K562 (cell line): Measurements from ENCODE around the gene ACYP2. TPM values are rescaled to one million over a fixed set of nuclear protein-coding genes. Genes with fewer than 3 reads are reported as not detected.

Experiments used
- CTBP1 ChIP-seq: fragments of 450-650 bp; IDR thresholded peaks from 2 replicates; pipeline ENCODE4 v1.6.1; 2016; ENCODE audit warnings: borderline replicate concordance
- DDX20 ChIP-seq: fragments of 450-650 bp; IDR thresholded peaks from 2 replicates; pipeline ENCODE4 v1.6.1; 2016; ENCODE audit warnings: missing genetic modification characterization, low read depth, mild to moderate bottlenecking, missing compliant biosample characterization, moderate library complexity
- GABPA ChIP-seq: fragments of 200-800 bp; sonication (Bioruptor generic); conservative IDR thresholded peaks from 2 replicates; pipeline ENCODE4 v1.6.1; 2016; ENCODE audit warnings: low read depth, missing genetic modification characterization, missing compliant biosample characterization
- GABPB1 ChIP-seq: sonication (generic); formaldehyde crosslinking; IDR thresholded peaks from 2 replicates; pipeline ENCODE4 v1.8.0; 2022; ENCODE audit warnings: mild to moderate bottlenecking, missing genetic modification reagents
- JUND ChIP-seq, 2 experiments: IDR thresholded peaks; 2 replicates in 1 of 2; 3 replicates in 1 of 2; pipeline ENCODE4 v1.6.1; 2011; ENCODE audit warnings: borderline replicate concordance in 2 of 2, low read depth in 2 of 2, low read length in 2 of 2, improper control_type of control experiment in 1 of 2, missing biosample characterization in 1 of 2, missing genetic modification characterization in 1 of 2, missing genetic modification reagents in 1 of 2
- MBD2 ChIP-seq: sonication (generic); IDR thresholded peaks from 2 replicates; pipeline ENCODE4 v1.6.1; 2016; ENCODE audit warnings: low read depth, borderline replicate concordance
- SMARCC2 ChIP-seq: fragments of 450-650 bp; IDR thresholded peaks from 2 replicates; pipeline ENCODE4 v1.6.1; 2017; ENCODE audit warnings: antibody characterized with exemption, moderate library complexity, mild to moderate bottlenecking, low read depth
- SOX6 ChIP-seq: fragments of 450-650 bp; IDR thresholded peaks from 2 replicates; pipeline ENCODE4 v1.6.1; 2014; ENCODE audit warnings: mild to moderate bottlenecking
- TEAD4 ChIP-seq, 2 experiments: sonication (generic) in 1 of 2; formaldehyde crosslinking in 1 of 2; IDR thresholded peaks; 2 replicates each; pipeline versions ENCODE4 v1.6.1 to v1.8.0; 2012 to 2022; ENCODE audit warnings: borderline replicate concordance in 1 of 2, inconsistent platforms in 1 of 2, low read length in 1 of 2, mild to moderate bottlenecking in 1 of 2, missing genetic modification reagents in 1 of 2
- TRIM24 ChIP-seq, 2 experiments: fragments of 450-650 bp; IDR thresholded peaks; 2 replicates each; pipeline ENCODE4 v1.6.1; 2016
- XRCC3 ChIP-seq: fragments of 450-650 bp; IDR thresholded peaks from 2 replicates; pipeline ENCODE4 v1.6.1; 2017; ENCODE audit warnings: mild to moderate bottlenecking, moderate library complexity
- ZFP36 ChIP-seq: fragments of 150-350 bp; IDR thresholded peaks from 2 replicates; pipeline ENCODE4 v1.6.1; 2018; ENCODE audit warnings: low read length, low read depth; ENCODE audit not compliant: partially characterized antibody
- ZNF3 ChIP-seq: fragments of 250-450 bp; sonication (Bioruptor Pico); IDR thresholded peaks from 2 replicates; pipeline ENCODE4 v1.5.0; 2021; ENCODE audit warnings: mild to moderate bottlenecking, moderate library complexity
- ZNF668 ChIP-seq: fragments of 250-450 bp; sonication (Bioruptor Pico); IDR thresholded peaks from 2 replicates; pipeline ENCODE4 v1.8.0; 2022; ENCODE audit warnings: mild to moderate bottlenecking, inconsistent platforms
- polyA plus RNA-seq, 8 experiments: library from polyadenylated mRNA; depleted of rRNA in 4 of 8; stranded (reverse) in 5 of 8; unstranded in 3 of 8; fragments of >200 nt; fragmentation: Nextera tagmentation in 2 of 8; fragmentation: Illumina TruSeq in 1 of 8; extraction: Ambion mirVana in 2 of 8; extraction: Trizol in 1 of 8; gene quantifications; 2 replicates each; pipeline versions ENCODE4 v1.2.1 to v1.2.3, GENCODE V29; 2011 to 2014; ENCODE audit warnings: inconsistent platforms in 1 of 8, missing spikeins in 1 of 8
- total RNA-seq, 7 experiments: library from RNA; depleted of rRNA in 6 of 7; stranded (reverse); fragments of >200 nt in 6 of 7; fragmentation: Illumina TruSeq in 2 of 7; extraction: Trizol in 2 of 7; gene quantifications; 2 replicates each; pipeline versions ENCODE4 v1.2.1 to v1.2.3, GENCODE V29; 2011 to 2021; ENCODE audit warnings: low replicate concordance in 1 of 7
- TF ChIP-seq, protein P1 (sequence below): fragments of 450-650 bp; IDR thresholded peaks from 2 replicates; pipeline ENCODE4 v1.6.1; 2016; ENCODE audit warnings: missing biosample characterization, missing genetic modification characterization
- TF ChIP-seq, protein P2 (sequence below): fragments of 450-650 bp; formaldehyde crosslinking; IDR thresholded peaks from 2 replicates; pipeline ENCODE4 v1.4.0; 2020; ENCODE audit warnings: mild to moderate bottlenecking, moderate library complexity
- TF ChIP-seq, protein P3 (sequence below): fragments of 450-650 bp; IDR thresholded peaks from 2 replicates; pipeline ENCODE4 v1.6.1; 2018; ENCODE audit warnings: mild to moderate bottlenecking, low read depth; ENCODE audit not compliant: partially characterized antibody
- TF ChIP-seq, protein P4 (sequence below), 2 experiments: IDR thresholded peaks in 1 of 2; conservative IDR thresholded peaks in 1 of 2; 2 replicates each; pipeline ENCODE4 v1.6.1; 2016; ENCODE audit warnings: low read depth in 2 of 2, mild to moderate bottlenecking in 1 of 2, missing compliant biosample characterization in 1 of 2, missing genetic modification characterization in 1 of 2, moderate library complexity in 1 of 2

The ACYP2 gene
- total and polyA plus RNA-seq, 9 of the 15 experiments (the other 6 are each of a cell fraction or from before 2014, with no cell fraction given), result 1.0 to 4.1 (median 2.0) TPM

DNA sequence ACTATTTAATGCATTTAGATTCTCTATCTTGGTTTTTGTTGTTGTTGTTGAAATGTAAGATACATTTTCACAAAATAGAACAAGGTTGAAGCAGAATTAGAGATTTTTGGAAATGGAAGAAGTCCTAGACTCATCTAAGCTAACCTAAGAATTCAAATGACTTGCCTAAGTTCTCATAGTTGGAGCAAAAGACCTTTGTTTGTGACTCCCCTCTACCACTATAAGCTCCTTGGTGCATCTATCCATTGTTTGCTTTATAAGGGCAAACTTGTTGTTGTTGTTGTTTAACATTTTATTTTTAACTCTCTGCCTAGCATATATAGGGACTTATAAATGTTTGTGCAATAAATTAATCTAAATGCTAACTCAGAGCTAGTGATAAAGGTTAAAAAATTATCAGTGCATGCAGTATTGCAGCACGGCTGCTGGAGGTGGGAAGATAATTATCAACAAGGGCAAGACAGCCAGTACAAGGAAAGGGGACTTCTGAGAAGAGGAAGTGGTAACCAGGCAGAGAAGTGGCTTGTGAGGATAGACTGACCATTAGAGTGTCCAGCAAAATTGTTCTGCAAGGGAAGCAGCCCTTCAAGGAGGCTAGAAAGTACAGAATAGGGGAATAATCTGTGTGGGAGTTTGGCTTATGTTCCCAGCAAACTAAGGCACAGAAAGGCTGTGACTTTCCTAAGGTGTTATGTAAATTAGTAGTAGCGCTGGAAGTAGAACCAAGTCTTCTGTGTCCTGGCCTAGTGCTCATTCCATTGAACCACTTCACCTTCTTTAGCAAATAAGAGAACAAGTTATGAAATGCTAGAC is 38.1 kb upstream of the ACYP2 start (continued):
- TF ChIP-seq SMARCC2, result peak; percentile 92
- TF ChIP-seq CTBP1, result peak; percentile 76
- peak; percentile 70 for TF ChIP-seq JUND (IDR thresholded peaks at IDR 0.05; ENCODE audit: borderline replicate concordance, low read depth, low read length)
- peak; percentile 75; the same call in 2 of the 3 replicates for TF ChIP-seq JUND (tag; IDR thresholded peaks at IDR 0.05; ENCODE audit: borderline replicate concordance, low read depth, low read length)
- peak; percentile 55; the same call in 1 of the 2 replicates for TF ChIP-seq MBD2
- TF ChIP-seq, protein P1, sequence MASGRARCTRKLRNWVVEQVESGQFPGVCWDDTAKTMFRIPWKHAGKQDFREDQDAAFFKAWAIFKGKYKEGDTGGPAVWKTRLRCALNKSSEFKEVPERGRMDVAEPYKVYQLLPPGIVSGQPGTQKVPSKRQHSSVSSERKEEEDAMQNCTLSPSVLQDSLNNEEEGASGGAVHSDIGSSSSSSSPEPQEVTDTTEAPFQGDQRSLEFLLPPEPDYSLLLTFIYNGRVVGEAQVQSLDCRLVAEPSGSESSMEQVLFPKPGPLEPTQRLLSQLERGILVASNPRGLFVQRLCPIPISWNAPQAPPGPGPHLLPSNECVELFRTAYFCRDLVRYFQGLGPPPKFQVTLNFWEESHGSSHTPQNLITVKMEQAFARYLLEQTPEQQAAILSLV (tag), result peak; percentile 61; the same call in 1 of the 2 replicates
- TF ChIP-seq, protein P2, sequence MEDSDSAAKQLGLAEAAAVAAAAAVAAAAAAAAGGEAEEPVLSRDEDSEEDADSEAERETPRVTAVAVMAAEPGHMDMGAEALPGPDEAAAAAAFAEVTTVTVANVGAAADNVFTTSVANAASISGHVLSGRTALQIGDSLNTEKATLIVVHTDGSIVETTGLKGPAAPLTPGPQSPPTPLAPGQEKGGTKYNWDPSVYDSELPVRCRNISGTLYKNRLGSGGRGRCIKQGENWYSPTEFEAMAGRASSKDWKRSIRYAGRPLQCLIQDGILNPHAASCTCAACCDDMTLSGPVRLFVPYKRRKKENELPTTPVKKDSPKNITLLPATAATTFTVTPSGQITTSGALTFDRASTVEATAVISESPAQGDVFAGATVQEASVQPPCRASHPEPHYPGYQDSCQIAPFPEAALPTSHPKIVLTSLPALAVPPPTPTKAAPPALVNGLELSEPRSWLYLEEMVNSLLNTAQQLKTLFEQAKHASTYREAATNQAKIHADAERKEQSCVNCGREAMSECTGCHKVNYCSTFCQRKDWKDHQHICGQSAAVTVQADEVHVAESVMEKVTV (CRISPR knock-in tag), result no peak
- peak; percentile 98 for TF ChIP-seq TEAD4 (IDR thresholded peaks at IDR 0.05; ENCODE audit: low read length)
- TF ChIP-seq TEAD4 (CRISPR knock-in tag; IDR thresholded peaks at IDR 0.05; ENCODE audit: borderline replicate concordance), result no peak
- TF ChIP-seq GABPA (tag), result peak; percentile 65
- TF ChIP-seq, protein P3, sequence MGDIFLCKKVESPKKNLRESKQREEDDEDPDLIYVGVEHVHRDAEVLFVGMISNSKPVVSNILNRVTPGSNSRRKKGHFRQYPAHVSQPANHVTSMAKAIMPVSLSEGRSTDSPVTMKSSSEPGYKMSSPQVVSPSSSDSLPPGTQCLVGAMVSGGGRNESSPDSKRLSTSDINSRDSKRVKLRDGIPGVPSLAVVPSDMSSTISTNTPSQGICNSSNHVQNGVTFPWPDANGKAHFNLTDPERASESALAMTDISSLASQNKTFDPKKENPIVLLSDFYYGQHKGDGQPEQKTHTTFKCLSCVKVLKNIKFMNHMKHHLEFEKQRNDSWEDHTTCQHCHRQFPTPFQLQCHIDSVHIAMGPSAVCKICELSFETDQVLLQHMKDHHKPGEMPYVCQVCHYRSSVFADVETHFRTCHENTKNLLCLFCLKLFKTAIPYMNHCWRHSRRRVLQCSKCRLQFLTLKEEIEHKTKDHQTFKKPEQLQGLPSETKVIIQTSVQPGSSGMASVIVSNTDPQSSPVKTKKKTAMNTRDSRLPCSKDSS, result peak; percentile 92
- peak; percentile 58; the same call in 1 of the 2 replicates for TF ChIP-seq ZNF3
- TF ChIP-seq TRIM24 (IDR thresholded peaks at IDR 0.05), result peak; percentile 97 to 99
- TF ChIP-seq, protein P4, sequence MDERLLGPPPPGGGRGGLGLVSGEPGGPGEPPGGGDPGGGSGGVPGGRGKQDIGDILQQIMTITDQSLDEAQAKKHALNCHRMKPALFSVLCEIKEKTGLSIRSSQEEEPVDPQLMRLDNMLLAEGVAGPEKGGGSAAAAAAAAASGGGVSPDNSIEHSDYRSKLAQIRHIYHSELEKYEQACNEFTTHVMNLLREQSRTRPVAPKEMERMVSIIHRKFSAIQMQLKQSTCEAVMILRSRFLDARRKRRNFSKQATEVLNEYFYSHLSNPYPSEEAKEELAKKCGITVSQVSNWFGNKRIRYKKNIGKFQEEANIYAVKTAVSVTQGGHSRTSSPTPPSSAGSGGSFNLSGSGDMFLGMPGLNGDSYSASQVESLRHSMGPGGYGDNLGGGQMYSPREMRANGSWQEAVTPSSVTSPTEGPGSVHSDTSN (CRISPR knock-in tag; IDR thresholded peaks at IDR 0.05; ENCODE audit: low read depth), result no peak
- TF ChIP-seq, protein P4 (tag; conservative IDR thresholded peaks at IDR 0.05; ENCODE audit: low read depth), result peak; percentile 35; the same call in 1 of the 2 replicates
- TF ChIP-seq ZFP36, result peak; percentile 92
- TF ChIP-seq ZNF668 (CRISPR knock-in tag), result no peak
- TF ChIP-seq SOX6, result peak; percentile 92
- peak; percentile 53; the same call in 1 of the 2 replicates for TF ChIP-seq GABPB1 (CRISPR knock-in tag)
- TF ChIP-seq XRCC3, result peak; percentile 93; the same call in 1 of the 2 replicates
- TF ChIP-seq DDX20, result 0 out of 2 replicates have a peak, but pooled peaks have one; percentile 16
